PFSK-1 (cell line): ENCODE results near the gene STK32A.

Experiments used
- FOXP2 ChIP-seq: optimal IDR thresholded peaks from 2 replicates; pipeline ENCODE3; 2011; ENCODE audit warnings: borderline replicate concordance, control low read depth, inconsistent platforms; ENCODE audit not compliant: insufficient read depth; ENCODE audit errors: extremely low read length, extremely low read depth
- POLR2AphosphoS5 ChIP-seq: IDR thresholded peaks from 2 replicates; pipeline ENCODE4 v1.6.1; 2012; ENCODE audit warnings: low read depth, mild to moderate bottlenecking, control low read depth, low read length, moderate library complexity
- SIN3A ChIP-seq: IDR thresholded peaks from 2 replicates; pipeline ENCODE4 v1.6.1; 2012; ENCODE audit warnings: mild to moderate bottlenecking, low read length, moderate library complexity, borderline replicate concordance; ENCODE audit not compliant: insufficient read depth
- TAF1 ChIP-seq: IDR thresholded peaks from 2 replicates; pipeline ENCODE4 v1.6.1; 2012; ENCODE audit warnings: low read length, control low read depth, borderline replicate concordance; ENCODE audit not compliant: insufficient read depth
- TF ChIP-seq, protein P1 (sequence below), 2 experiments: IDR thresholded peaks; 2 replicates each; pipeline versions ENCODE4 v1.6.1 to v1.8.0; 2011 to 2012; ENCODE audit warnings: low read depth in 2 of 2, low read length in 2 of 2, control low read depth in 1 of 2, inconsistent platforms in 1 of 2, mild to moderate bottlenecking in 1 of 2, moderate library complexity in 1 of 2; ENCODE audit not compliant: insufficient read depth in 1 of 2

Gene STK32A

DNA sequence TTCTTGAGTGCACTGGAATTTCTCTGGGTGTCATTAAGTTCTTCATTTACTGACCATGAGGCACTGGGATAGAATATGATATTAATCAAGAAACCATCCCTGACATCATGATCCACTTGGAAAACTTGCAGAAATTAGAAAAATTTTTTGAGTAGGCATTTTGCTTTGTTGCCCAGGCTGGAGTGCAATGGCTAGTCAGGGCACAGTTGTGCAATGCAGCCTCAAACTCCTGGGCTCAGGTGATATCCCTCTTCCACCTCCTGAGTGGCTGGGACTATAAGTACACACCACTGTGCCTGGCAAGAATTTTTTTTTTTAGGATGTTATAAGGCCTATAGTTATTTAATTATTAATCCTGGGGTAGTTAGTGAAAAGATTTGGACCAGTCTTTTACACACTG is 106.5 kb downstream of the STK32A start:
- no peak for TF ChIP-seq FOXP2

DNA sequence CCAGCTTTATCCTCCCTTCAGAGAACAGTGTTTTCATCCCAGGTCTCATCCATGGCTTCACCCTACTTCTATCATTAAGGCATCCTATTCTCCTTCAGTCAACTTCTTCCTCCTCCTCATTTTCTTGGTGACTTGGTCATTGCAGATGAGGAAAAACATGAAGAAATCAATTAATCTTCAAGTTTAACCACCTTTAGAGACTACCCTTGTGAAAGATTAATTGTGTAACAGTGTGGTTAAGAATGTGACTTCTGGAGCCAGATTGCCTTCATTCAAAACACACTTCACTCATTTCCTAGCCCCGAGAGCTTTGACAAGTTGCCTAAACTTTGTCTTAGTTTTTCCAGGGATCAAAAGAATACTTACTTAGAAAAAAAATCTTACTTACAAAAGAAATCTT is 110.0 kb downstream of the STK32A start:
- TF ChIP-seq SIN3A: no peak
- TF ChIP-seq, protein P1, sequence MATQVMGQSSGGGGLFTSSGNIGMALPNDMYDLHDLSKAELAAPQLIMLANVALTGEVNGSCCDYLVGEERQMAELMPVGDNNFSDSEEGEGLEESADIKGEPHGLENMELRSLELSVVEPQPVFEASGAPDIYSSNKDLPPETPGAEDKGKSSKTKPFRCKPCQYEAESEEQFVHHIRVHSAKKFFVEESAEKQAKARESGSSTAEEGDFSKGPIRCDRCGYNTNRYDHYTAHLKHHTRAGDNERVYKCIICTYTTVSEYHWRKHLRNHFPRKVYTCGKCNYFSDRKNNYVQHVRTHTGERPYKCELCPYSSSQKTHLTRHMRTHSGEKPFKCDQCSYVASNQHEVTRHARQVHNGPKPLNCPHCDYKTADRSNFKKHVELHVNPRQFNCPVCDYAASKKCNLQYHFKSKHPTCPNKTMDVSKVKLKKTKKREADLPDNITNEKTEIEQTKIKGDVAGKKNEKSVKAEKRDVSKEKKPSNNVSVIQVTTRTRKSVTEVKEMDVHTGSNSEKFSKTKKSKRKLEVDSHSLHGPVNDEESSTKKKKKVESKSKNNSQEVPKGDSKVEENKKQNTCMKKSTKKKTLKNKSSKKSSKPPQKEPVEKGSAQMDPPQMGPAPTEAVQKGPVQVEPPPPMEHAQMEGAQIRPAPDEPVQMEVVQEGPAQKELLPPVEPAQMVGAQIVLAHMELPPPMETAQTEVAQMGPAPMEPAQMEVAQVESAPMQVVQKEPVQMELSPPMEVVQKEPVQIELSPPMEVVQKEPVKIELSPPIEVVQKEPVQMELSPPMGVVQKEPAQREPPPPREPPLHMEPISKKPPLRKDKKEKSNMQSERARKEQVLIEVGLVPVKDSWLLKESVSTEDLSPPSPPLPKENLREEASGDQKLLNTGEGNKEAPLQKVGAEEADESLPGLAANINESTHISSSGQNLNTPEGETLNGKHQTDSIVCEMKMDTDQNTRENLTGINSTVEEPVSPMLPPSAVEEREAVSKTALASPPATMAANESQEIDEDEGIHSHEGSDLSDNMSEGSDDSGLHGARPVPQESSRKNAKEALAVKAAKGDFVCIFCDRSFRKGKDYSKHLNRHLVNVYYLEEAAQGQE (IDR thresholded peaks at IDR 0.05; ENCODE audit: insufficient read depth in 1 of 2, low read depth in 2 of 2, low read length in 2 of 2): no peak

DNA sequence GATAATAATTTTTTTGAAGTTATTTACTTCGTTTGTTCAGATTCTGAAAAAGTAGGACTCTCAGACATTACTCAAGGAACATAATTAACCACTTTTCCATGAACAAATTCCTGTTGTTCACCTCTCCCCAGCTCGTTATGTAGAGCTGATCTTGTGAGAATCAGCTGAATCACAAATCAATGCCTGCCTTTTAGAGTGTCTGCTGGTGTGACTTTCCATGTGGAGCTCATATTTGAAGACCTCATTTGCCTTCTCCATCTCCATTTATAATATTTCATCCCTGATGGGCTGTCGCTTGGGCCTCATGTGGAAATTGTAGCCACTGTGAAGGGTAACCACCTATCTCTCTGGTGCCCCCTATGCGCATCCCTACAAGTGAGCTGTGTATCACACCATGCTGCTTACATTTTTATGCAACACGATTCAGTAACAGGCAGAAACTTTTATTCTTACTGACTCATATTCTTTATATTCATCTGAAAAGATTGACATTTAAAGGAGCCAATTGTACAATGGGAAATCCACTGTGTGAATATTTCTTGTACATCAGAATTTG is 111.3 kb downstream of the STK32A start:
- TF ChIP-seq, protein P1 (IDR thresholded peaks at IDR 0.05; ENCODE audit: insufficient read depth in 1 of 2, low read depth in 2 of 2, low read length in 2 of 2): no peak
- TF ChIP-seq POLR2AphosphoS5 (no peak), TAF1 (no peak), SIN3A (no peak), FOXP2 (no peak)

DNA sequence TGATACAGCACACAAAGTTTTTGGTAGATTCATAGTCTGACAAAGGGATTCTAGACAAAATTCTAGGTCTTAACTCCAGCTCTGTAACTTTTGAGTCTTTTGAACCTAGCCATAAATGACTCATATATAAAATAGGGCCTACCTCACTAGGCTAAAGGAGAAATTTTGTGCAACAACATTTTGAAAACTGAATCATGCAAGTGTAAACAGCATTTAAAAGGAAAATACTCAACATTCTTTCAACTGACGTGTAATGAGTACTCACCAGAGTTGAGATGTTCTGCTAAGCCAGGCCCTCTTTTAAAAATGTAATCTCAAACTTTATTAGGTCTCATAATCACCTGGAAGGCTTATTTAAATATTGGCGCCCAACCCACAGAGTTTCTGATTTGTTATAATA is 113.2 kb downstream of the STK32A start:
- no peak for TF ChIP-seq TAF1
- TF ChIP-seq FOXP2: no peak
- no peak for TF ChIP-seq SIN3A
- TF ChIP-seq, protein P1 (IDR thresholded peaks at IDR 0.05; ENCODE audit: insufficient read depth in 1 of 2, low read depth in 2 of 2, low read length in 2 of 2): no peak
- TF ChIP-seq POLR2AphosphoS5: no peak

DNA sequence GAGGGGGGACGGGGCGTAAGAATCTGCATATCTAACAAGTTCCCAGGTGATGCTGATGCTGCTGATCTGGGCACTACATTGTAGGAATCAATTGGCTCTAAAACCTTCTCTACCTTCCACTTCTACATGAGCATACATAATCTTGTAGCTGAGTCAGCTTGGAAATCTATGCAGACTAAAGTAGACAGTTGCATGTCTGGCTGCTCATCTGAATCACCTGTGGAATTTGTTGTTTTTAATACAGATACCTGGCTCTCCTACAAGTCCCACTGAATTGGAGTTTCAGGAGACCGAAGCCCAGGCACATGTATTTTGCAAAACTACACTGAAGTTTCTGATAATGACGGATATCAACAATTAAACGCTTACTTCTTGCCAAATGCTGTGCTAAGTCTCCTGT is 113.6 kb downstream of the STK32A start:
- TF ChIP-seq POLR2AphosphoS5 (no peak), FOXP2 (no peak), SIN3A (no peak), TAF1 (no peak)
- TF ChIP-seq, protein P1 (IDR thresholded peaks at IDR 0.05; ENCODE audit: insufficient read depth in 1 of 2, low read depth in 2 of 2, low read length in 2 of 2): no peak
